ENCODE data around the gene COPZ2. TPM values are rescaled to one million over a fixed set of nuclear protein-coding genes. Genes with fewer than 3 reads are reported as not detected.

The COPZ2 gene
- total and polyA plus RNA-seq, 2 donors (not counting 1 experiment from before 2014, with no cell fraction given) = 1.0 to 2.3 TPM

- Histone ChIP-seq H3K4me3 (ENCODE audit: control extremely low read depth in 1 of 5, extremely low read depth in 1 of 5, insufficient read depth in 1 of 5, low read depth in 2 of 5, low read length in 4 of 5) (peak overlapping the region; percentile 15 to 72 (median 38)), H4K20me1 (ENCODE audit: control insufficient read depth, insufficient read depth, low read length, poor library complexity, severe bottlenecking) (no peaks in the 10 kb centered on the region), H3K79me2 (ENCODE audit: control insufficient read depth, insufficient read depth, low read length) (no peaks in the 10 kb centered on the region), H3K27me3 (replicated peaks in 1 of 4; ENCODE audit: control extremely low read depth in 1 of 4, control insufficient read depth in 3 of 4, insufficient read depth in 4 of 4, low read length in 3 of 4) (peaks cover 0 to 40% (median 19%) of the 10 kb centered on the region in 4 experiments), H2AFZ (ENCODE audit: insufficient read depth, low read depth, low read length, poor library complexity, severe bottlenecking) (peak overlapping the region; percentile 61), H3K36me3 (replicated peaks in 1 of 2; ENCODE audit: control extremely low read depth in 1 of 2, control insufficient read depth in 1 of 2, extremely low read depth in 1 of 2, insufficient read depth in 2 of 2, low read length in 1 of 2) (no peaks in the 10 kb centered on the region), H3K4me1 (ENCODE audit: control insufficient read depth in 2 of 2, insufficient read depth in 2 of 2, low read length in 2 of 2) (peaks cover 14% of the 10 kb centered on the region in 2 donors), H3K27ac (ENCODE audit: low read length in 2 of 2) (no peak overlapping the region), H3K9me3 (ENCODE audit: control extremely low read depth in 1 of 3, control insufficient read depth in 2 of 3, insufficient read depth in 1 of 3, low read length in 2 of 3) (peaks cover 0 to 3% (median 0%) of the 10 kb centered on the region in 3 donors), H3K9ac (ENCODE audit: low read length) (peak overlapping the region; percentile 62), H3K4me2 (replicated peaks; ENCODE audit: low read depth, low read length, poor library complexity, severe bottlenecking) (peak overlapping the region; percentile 97)
- Mint-ChIP-seq H3K9me3 (ENCODE audit: insufficient read depth) (no peaks in the 10 kb centered on the region), H3K4me1 (peaks cover 17% of the 10 kb centered on the region), H3K27ac (peak overlapping the region; percentile 39), H3K4me3 (peak overlapping the region; percentile 83), H3K27me3 (peaks cover 31% of the 10 kb centered on the region)
- WGBS (ENCODE audit: insufficient coverage) = under 1% methylated on average over 27 of the region's 34 CpGs
- TF ChIP-seq CTCF (IDR thresholded peaks at IDR 0.05) (no peak), EZH2 (IDR thresholded peaks at IDR 0.05; ENCODE audit: borderline replicate concordance, insufficient read depth, low read depth, low read length, poor library complexity, severe bottlenecking) (no peak)
- ChIA-PET CTCF (interaction anchor here (0.9 to 2.7 kb wide), 8 partner anchors 9 to 68 kb away, joined by 5 to 11 read pairs (median 10); partner anchors contain the start of gene CDK5RAP3), POLR2A (interaction anchor here (0.6 kb wide), 1 partner anchor 30 kb away, joined by 8 read pairs; no protein-coding TSS in a partner anchor)
- ATAC-seq (ENCODE audit: low read depth) = peak; percentile 77
- intact Hi-C loops (cut with micrococcal nuclease) = loop anchor here (1.0 to 2.0 kb wide), 2 partner anchors 33 to 36 kb away; partner anchors contain the start of gene NFE2L1
- peak; percentile 86 for DNase-seq
These were observed 25.5 kb downstream of the COPZ2 start for GRCh38 chr17:48012151-48012520.

GRCh38 chr17:48011405-48012150 lies 26.0 kb downstream of the COPZ2 start:
- Histone ChIP-seq H3K79me2 (ENCODE audit: control insufficient read depth, insufficient read depth, low read length) (no peaks in the 10 kb centered on the region), H3K9ac (ENCODE audit: low read length) (peak overlapping the region; percentile 62), H3K27me3 (replicated peaks in 1 of 4; ENCODE audit: control extremely low read depth in 1 of 4, control insufficient read depth in 3 of 4, insufficient read depth in 4 of 4, low read length in 3 of 4) (peaks cover 0 to 40% (median 19%) of the 10 kb centered on the region in 4 experiments), H3K4me3 (ENCODE audit: control extremely low read depth in 1 of 5, extremely low read depth in 1 of 5, insufficient read depth in 1 of 5, low read depth in 2 of 5, low read length in 4 of 5) (peak overlapping the region; percentile 15 to 72 (median 38)), H2AFZ (ENCODE audit: insufficient read depth, low read depth, low read length, poor library complexity, severe bottlenecking) (peak overlapping the region; percentile 61), H3K4me2 (replicated peaks; ENCODE audit: low read depth, low read length, poor library complexity, severe bottlenecking) (peak overlapping the region; percentile 97), H3K9me3 (ENCODE audit: control extremely low read depth in 1 of 3, control insufficient read depth in 2 of 3, insufficient read depth in 1 of 3, low read length in 2 of 3) (peaks cover 0 to 3% (median 0%) of the 10 kb centered on the region in 3 donors), H3K4me1 (ENCODE audit: control insufficient read depth in 2 of 2, insufficient read depth in 2 of 2, low read length in 2 of 2) (peaks cover 14% of the 10 kb centered on the region in 2 donors), H3K27ac (ENCODE audit: low read length in 2 of 2) (no peak overlapping the region), H4K20me1 (ENCODE audit: control insufficient read depth, insufficient read depth, low read length, poor library complexity, severe bottlenecking) (no peaks in the 10 kb centered on the region), H3K36me3 (replicated peaks in 1 of 2; ENCODE audit: control extremely low read depth in 1 of 2, control insufficient read depth in 1 of 2, extremely low read depth in 1 of 2, insufficient read depth in 2 of 2, low read length in 1 of 2) (no peaks in the 10 kb centered on the region)
- POLR2A ChIA-PET = no interaction called here
- DNase-seq = peak; percentile 61
- CTCF ChIA-PET = interaction anchor here (0.6 to 2.7 kb wide), 12 partner anchors 9 to 68 kb away, joined by 3 to 11 read pairs (median 5); partner anchors contain the start of gene CDK5RAP3
- H3K4me3 Mint-ChIP-seq = peak overlapping the region; percentile 83
- H3K27ac Mint-ChIP-seq = peak overlapping the region; percentile 32
- TF ChIP-seq EZH2 (IDR thresholded peaks at IDR 0.05; ENCODE audit: borderline replicate concordance, insufficient read depth, low read depth, low read length, poor library complexity, severe bottlenecking) = no peak
- peak; percentile 52 for TF ChIP-seq CTCF (IDR thresholded peaks at IDR 0.05)
- no peaks in the 10 kb centered on the region for H3K9me3 Mint-ChIP-seq (ENCODE audit: insufficient read depth)
- 4% methylated on average over 11 of the region's 23 CpGs for WGBS (ENCODE audit: insufficient coverage)
- intact Hi-C loops (cut with micrococcal nuclease) = loop anchor here (1.0 to 2.0 kb wide), 3 partner anchors 33 to 41 kb away; partner anchors contain the start of genes CDK5RAP3 and NFE2L1
- peak; percentile 67 for ATAC-seq (ENCODE audit: low read depth)
- H3K27me3 Mint-ChIP-seq = peaks cover 34% of the 10 kb centered on the region
- H3K4me1 Mint-ChIP-seq = peaks cover 17% of the 10 kb centered on the region
